HG02642 (cell line): ENCODE measurements around the gene SLC25A21.

ENCODE experiments used
- ATAC-seq: cut with Tn5 transposase; IDR thresholded peaks from one replicate; pipeline ENCODE4 v1.9.1; 2021; ENCODE audit warnings: mild to moderate bottlenecking; ENCODE audit not compliant: unreplicated experiment, poor library complexity

The SLC25A21 gene

GRCh38 chr14:36659822-36660735, 512.3 kb downstream of the SLC25A21 start:
- ATAC-seq: no peak

- no peak for ATAC-seq
Observed at GRCh38 chr14:36659010-36659821, 513.2 kb downstream of the SLC25A21 start.

- ATAC-seq: no peak
Observed at GRCh38 chr14:36658123-36659009, 514.0 kb downstream of the SLC25A21 start.

- ATAC-seq: no peak
Observed at GRCh38 chr14:36657399-36658122, 514.8 kb downstream of the SLC25A21 start.

- no peak for ATAC-seq
Observed at GRCh38 chr14:36656687-36657398, 515.6 kb downstream of the SLC25A21 start.

- no peak for ATAC-seq
Observed at GRCh38 chr14:36655963-36656686, 516.3 kb downstream of the SLC25A21 start.

GRCh38 chr14:36655571-36655962, 516.8 kb downstream of the SLC25A21 start:
- ATAC-seq: no peak

GRCh38 chr14:36654794-36655381, 517.5 kb downstream of the SLC25A21 start:
- no peak for ATAC-seq

GRCh38 chr14:36653962-36654793, 518.2 kb downstream of the SLC25A21 start:
- no peak for ATAC-seq

GRCh38 chr14:36653413-36653812, 519.0 kb downstream of the SLC25A21 start:
- ATAC-seq: no peak

GRCh38 chr14:36652542-36653201, 519.7 kb downstream of the SLC25A21 start:
- ATAC-seq: no peak

- ATAC-seq: no peak
Observed at GRCh38 chr14:36649872-36650650, 522.3 kb downstream of the SLC25A21 start.

- ATAC-seq: no peak
Observed at GRCh38 chr14:36647824-36648753, 524.3 kb downstream of the SLC25A21 start.

- no peak for ATAC-seq
Observed at GRCh38 chr14:36647417-36647823, 525.0 kb downstream of the SLC25A21 start.
